COR-L47 (cell line): ENCODE data around the gene RUNDC1.
"Not testable (repeated sequence)": the region's sequence is repeated elsewhere in the genome, so short reads cannot be mapped to it uniquely, and the experiment has no call there.

Experiments
- DNase-seq: peaks from one replicate; lab custom pipeline; 2025; lab: John Stamatoyannopoulos, UW

The RUNDC1 gene

DNA sequence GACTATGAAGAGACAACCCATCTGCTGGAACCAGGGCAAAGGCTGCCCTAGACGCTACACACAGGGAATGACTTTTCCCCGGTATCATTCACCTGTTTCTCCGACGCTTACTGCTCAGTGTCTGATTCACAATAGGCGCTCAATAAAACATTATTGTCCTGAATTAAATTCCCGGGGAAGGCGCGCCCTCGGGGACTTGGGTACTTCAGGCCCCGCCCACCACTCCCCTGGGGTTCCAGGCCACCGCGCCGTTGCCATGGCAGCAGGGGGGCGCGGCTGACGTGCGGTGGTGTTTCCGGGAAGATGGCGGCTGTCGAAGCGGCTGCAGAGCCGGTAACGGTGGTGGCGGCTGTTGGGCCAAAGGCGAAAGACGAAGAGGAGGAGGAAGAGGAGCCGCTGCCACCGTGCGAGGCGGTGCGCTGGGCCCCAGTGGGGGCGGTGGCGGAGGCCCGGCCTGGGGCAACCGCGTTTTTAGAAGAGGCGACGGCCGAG lies at the start of gene RUNDC1:
TSS of gene RUNDC1 (plus strand) at position 292 of the 492 bp plus-strand sequence. CDS start at position 304, 12 bp downstream.
- DNase-seq, result peak; percentile 89

- DNase-seq, result peak; percentile 62
These were observed 42.4 kb upstream of the RUNDC1 start for GRCh38 chr17:42937712-42938596.

- DNase-seq, result no peak
These were observed 36.2 kb upstream of the RUNDC1 start for GRCh38 chr17:42944211-42944610.

DNA sequence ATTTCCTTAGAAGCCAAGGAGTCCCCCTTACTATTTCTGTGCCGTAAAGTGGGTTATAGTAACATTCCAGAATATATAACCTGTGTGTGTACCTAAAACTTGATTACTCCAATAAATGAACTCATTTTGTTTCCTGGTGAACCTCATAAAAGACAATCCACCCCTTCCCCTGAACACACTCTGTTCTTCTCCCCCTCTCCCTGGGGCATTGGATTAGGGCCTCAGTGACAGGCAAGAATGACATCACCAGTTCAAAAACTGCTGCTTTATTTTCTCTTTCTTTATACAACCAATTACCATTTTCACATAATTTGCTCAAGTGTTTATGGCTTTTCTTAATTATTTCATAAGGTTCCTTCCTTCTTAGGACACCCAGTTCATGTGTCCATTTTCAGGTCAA lies 33.6 kb upstream of the RUNDC1 start:
- DNase-seq, result no peak

- DNase-seq, result no peak
These were observed 30.2 kb upstream of the RUNDC1 start for GRCh38 chr17:42950044-42950783.

DNA sequence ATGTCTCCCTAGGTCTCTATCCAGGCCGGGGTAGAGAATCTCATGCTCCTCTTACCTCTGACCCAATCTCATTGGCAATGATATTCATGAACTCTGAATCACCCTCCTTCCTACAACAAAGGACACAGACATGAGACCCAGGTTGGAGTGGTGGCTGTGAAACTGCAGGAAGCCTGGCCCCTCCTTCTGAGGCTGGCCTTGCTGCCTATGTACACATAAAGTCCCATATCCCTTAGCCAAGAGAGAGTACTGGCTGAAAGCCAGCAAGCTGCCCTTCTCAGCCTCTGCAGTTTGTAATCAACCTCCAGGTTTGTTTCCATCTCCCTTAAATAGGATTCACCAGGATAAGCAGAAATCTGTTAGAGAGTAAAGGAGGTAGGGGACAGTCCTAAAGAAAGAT lies 26.7 kb upstream of the RUNDC1 start:
- DNase-seq, result no peak

DNA sequence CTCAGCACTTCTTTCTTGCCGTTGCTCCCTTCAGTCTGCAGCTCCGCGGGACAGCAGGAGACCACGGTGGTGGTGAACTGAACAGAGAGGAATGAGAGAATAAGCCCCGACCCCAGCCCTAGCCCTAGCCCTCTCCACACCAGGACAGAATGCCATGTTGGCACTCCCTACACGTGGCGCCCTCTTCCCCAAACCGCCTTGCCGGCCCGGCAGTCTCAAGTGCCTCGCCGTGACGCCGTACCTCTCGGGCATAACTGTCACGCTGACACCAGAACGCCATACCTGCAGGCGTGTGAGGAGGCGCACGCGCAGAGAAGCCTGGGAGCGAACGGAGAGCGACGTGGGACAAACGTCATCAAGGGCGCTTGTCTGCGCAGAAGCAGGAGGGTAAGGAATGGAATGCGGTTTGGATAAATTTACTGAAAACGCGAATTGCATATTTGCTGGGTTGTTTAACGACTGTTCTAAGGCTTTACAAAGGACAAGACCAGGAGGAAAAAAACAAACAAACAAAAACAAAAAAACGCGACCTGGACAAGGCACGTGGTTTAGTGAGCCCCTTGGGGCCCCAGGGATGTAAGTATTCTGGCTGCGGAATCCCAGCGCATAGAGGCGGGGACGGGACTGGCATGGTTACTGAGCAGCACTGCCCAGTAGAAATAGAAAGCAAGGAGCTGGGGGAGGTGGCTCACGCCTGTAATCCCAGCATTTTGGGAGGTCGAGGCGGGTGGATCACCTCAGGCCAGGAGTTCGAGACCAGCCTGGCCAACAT lies 16.0 kb upstream of the RUNDC1 start, which contains the start of gene AARSD1:
TSS of gene AARSD1 (minus strand) at position 294 of the 772 bp plus-strand sequence. CDS start at position 280, 14 bp downstream.
- peak; percentile 84 for DNase-seq

DNA sequence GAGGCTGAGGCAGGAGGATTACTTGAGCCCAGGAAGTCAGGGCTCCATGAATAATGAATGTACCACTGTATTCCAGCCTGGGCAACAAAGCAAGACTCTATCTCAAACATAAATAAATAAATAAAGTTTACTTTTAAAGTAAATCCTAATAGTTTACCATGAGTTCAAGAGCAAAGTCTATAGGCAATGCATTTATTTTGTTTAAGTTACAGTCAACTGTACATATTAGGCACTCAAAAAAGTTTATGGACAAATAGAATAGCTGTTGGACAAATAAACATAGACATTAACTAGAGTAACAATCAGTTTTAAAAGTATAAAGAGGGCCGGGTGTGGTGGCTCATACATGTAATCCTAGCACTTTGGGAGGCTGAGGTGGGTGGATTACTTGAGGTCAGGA lies 12.4 kb upstream of the RUNDC1 start:
- no peak for DNase-seq

- DNase-seq, result no peak
These were observed 11.3 kb upstream of the RUNDC1 start for GRCh38 chr17:42969001-42969581.

- no peak for DNase-seq
These were observed 8.8 kb upstream of the RUNDC1 start for GRCh38 chr17:42971589-42971988.

- DNase-seq, result not testable (repeated sequence)
These were observed 7.0 kb upstream of the RUNDC1 start for GRCh38 chr17:42973323-42973722.

- no peak for DNase-seq
These were observed 5.1 kb upstream of the RUNDC1 start for GRCh38 chr17:42975265-42975664.

DNA sequence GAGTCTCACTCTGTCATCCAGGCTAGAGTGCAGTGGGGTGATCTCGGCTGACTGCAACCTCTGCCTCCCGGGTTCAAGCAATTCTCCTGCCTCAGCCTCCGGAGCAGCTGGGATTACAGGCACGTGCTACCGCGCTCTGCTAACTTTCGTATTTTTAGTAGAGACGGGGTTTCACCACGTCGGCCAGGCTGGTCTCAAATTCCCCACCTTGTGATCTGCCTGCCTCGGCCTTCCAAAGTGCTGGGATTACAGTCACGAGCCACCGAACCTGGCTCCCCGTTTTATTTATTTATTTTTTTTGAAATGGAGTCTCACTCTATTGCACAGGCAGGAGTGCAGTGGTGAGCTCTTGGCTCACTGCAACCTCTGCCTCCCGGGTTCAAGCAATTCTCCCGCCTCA lies 4.7 kb upstream of the RUNDC1 start:
- not testable (repeated sequence) for DNase-seq

- DNase-seq, result peak; percentile 66
These were observed 673 bp upstream of the RUNDC1 start, which contains the start of gene PTGES3L for GRCh38 chr17:42979511-42980273. Gene PTGES3L, minus strand, starts transcription at chr17:42980080. Its CDS starts 27 bp downstream, at chr17:42980053.

GRCh38 chr17:42980766-42981397 lies 517 bp downstream of the RUNDC1 start:
- DNase-seq, result peak; percentile 11

GRCh38 chr17:42982266-42982665 lies 1.9 kb downstream of the RUNDC1 start:
- no peak for DNase-seq

- DNase-seq, result no peak
These were observed 4.9 kb downstream of the RUNDC1 start for GRCh38 chr17:42985225-42985624.

- DNase-seq, result no peak
These were observed 8.8 kb downstream of the RUNDC1 start for GRCh38 chr17:42989141-42989540.

GRCh38 chr17:42989726-42990652 lies 9.6 kb downstream of the RUNDC1 start:
- DNase-seq, result no peak
